GM18870 (cell line): ENCODE measurements around the gene RNF144A.

ENCODE experiments used
- ATAC-seq: cut with Tn5 transposase; IDR thresholded peaks from one replicate; pipeline ENCODE4 v1.9.1; 2021; ENCODE audit warnings: moderate library complexity; ENCODE audit not compliant: unreplicated experiment

RNF144A gene

DNA sequence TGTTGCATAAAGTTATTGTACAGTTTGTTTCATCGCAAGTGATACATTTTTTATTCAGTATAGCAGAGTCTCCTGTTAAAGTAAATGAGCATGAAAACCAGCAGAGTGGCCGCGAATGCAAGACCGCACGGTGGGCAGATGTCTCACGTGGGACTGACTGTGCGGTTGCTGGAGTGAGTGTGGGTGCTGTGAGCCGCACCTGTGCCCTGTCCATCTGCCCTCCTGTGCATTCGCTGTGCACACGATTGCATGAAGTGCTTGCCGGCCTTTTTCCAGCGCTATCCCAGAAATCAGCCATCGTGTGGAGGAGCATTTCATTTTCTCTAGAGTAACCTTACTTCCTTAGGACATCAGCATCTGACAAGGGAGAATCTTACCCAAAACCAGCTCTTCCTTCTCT is 118.7 kb downstream of the RNF144A start:
- ATAC-seq: no peak

DNA sequence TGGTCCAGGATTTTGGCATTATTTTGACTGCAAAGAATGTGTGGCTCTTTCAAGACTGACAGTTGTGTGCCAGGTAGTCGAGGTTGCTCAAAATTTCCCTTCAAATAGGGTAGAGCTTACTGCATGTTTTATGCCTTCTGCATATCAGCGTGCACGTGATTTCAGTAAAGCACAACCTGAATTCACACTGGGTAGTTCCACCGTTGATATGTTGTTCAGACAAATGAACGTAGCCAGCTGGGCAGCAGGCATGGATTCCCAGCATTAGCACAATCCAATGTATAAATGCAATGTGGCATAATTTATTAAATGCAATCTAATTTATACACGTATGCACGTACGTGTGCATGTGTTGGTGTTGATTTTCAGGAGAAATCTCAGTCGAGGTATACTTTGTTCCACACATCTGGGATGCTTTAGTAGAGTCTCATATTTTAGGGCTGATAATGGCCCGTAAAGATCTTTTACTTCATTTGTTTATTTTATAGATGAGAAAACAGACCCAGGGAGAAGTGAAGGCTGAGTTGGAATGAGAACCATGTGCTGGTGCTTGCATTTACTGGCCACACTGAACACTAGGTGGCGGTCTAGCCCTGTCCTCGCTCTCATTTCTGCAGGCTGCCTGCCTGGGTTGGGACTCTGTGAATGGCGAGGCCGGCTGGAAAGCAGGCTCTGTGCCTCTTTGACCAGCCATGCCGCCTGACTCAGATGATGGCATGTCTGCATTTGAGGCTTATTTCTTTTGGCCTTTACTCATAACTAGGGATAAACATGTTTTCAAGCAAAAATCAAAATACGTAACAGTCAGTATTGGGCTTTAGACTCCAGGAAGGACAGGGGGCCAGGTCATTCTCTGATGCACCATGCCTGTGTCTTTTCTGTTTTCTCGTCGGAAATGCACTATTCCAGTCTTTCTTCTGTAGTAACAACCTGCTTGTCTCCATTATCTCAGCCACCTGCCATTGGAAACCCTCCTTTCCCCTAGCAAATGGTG is 120.4 kb downstream of the RNF144A start:
- ATAC-seq: peak; percentile 82

DNA sequence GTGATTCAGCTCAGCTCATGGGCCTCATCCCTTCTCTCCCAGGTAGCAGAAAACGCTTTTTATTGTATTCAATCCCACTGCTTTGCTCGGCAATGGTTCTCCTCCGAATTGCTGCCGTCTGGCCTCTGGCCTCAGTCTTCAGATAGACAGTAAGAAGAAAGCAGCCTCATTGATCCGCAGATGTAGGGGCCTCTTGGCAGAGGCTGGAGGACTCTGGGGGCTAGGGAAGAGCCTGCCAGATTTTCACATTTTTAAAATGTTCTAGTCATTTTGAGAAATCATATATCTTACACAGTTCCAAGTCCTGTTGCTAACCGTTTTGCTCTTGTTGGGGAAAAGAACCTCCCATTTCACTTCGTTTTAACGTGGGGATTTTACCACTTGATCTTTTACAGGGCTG is 123.3 kb downstream of the RNF144A start:
- no peak for ATAC-seq

DNA sequence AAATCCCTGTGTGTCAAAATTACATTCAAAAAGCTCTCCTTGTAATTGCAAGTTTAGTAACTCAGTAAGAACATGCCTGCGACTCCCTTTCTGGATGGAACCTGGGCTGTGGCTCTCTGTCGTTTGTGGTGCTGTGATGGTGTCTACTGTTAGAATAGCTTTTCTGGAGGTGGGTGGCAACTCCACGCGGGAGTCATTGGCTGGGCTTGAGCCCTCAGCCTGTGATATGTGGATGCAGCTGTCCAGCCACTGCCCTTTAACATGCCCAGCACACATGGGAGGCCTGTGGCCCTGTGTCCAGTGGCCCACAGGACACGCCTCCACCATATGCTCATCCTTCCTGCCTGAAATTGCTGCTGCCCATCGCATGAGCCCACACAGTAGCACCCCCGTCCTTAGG is 124.2 kb downstream of the RNF144A start:
- ATAC-seq: no peak

DNA sequence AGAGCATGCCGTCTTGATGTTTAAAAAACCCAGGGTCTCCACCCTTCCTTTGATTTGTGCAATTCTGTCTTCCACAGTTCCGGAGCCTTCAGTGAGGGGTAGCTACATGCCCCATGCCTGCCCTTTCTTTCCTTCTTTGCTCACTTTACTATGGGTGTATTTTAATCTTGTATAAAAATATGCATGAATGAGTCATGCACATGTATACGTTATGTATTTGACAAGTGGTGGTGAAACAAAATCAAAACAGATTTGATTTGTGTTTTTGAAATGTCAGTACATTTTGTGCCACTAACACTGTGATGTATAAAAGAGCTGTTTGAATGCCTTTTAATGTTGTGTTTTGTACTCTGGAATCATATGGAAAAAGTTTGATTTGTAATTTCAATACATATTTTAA is 126.5 kb downstream of the RNF144A start:
- no peak for ATAC-seq

DNA sequence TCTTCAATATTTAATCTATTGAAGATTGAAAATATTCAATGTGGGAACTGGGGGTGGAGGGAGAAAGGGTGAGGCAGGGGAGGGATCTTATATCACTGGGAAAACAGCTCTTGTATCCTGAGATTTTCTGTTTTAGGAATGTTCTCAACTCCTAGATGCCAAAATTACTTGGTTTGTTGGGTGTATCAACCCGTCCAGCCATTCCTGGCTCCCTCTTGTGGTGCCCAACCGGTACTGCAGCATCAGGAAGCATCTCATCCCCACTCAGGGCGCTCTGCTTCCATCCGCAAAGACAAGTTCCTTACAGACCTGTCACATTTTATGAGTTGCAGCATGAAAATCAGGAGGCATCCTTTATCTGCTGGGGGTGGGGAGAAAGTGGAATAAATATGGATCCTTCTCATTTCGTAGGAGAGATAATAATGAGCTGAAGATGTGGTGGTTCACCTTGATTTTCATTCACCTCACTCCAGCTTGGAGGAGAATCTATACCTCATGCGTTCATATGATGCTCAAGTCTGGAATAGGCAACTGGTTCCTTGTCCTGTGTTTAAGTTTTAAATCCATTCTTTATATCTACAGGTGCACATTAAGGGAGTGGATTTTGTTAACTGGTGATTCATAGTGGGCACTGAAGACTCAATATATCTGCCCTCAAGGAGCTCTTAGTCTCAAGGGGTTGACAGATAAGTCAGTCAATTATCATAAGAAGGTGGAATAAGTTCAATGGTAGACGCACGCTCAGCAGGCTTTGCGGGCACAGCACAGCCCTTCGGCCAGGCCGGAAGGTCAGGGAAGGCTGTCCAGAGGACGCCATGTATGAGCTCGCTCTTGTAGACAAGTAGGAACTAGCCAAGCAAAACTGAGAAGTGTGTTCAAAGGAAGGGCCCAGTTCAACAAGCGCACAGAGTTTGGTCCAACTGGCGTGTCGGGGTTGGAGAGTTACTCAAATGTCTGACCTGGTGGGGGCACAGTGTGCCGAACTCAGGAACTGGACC is 127.3 kb downstream of the RNF144A start:
- no peak for ATAC-seq

DNA sequence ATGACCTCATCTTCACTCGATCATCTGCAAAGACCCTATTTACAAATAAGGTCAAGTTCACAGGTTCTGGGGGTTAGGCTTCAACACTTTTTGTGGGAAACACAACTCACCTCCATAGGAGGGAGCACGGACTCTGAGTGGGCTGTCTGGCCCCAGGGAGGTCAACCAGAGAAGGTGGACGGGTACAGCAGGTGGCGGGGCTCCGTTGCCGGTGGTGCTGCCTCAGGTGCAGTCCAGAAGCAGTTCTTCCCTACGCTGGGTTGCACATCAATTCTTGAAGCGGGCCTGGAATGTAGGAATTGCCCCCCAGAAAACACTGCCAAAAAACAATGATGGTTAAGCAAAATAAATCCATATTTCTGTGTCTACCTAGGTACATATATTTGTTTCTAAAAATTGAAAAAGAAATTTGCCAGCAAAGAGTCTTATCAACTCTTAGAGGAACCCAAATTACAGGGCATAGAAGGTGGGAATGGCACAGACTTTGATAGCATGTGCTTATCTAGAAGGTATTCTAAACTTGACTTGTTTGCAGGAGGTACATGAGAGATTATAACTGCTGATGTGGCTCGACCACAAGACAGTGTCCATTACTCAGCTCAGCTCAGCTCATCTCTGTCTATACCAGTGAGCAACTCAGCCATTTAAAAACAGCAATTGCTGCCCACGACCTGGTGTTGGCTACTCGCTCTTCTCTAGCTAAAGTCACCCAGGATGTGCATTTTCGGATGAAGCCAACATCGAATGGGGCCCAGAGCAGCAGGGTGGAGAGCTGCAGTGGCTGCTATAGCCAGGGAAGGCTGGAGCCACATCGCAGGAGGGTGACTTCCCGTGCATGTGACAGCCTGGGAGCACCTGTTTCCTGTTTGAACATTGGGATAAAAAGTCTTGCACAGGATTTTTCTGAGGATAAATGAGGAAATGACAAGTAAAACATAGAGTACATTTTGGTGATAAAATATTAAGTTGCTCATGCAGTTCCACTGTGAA is 128.7 kb downstream of the RNF144A start:
- ATAC-seq: no peak

DNA sequence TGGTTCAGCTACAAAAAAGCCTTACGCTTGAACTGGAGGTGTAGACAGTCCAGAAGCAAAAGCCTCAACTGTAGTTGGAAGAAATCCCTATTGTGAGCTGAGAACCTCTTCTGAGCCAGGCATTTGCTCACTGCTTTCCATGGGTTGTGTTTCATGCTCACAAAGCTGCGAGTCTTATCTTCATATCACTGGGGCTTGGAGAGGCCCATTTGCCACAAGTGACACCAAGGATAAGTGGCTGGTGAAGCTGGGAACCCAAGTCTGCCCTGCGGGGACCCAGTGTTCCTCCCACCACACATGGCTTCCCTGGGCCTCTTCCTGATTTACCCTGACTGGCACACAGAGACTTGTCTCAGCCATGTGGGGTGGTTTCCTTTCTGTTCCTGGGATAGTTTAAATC is 130.4 kb downstream of the RNF144A start:
- ATAC-seq: no peak

DNA sequence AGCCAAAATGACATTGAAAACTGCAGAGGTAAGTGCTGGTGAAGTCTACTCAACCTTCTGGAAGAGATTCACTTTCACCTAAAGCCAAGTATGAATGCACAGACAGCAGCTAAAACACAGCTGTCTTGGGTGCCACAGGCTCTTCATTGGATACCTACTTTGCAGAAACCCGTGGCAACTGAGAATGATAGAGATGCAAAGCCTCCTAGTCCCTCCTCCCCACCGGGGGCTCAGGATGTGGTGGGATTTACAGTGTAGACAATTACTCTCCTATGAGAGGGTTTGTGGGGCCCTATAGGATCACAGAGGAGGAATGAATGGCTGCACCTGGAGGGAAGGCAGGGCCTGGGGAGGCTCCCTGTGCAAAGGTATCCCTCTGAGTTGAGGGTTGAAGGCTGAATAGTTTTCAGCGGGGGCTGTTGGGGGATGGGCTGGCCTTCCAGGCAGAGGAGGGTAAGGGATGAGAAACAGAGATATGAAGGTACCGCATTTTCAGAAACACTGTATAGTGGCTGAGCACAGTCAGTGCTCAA is 131.6 kb downstream of the RNF144A start:
- no peak for ATAC-seq

DNA sequence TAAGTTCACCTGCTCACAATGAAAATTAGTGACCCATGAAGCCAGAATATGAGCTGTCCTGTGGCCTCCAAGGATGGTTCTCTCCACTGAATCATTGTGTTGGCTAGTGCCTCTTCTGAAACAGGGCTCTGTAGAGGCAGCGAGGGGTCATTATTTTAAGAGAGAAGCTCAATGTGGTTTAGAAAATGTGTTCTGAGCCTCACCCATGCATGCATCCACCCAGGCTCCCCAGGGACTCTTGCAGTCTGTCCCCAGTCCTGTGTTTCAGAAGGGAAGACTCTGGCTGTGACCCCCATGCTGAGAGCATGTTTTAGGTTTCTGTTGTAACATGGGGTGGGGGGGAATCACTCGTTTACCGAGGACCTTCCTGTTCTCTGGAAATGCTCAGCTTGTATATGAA is 135.2 kb downstream of the RNF144A start:
- no peak for ATAC-seq

DNA sequence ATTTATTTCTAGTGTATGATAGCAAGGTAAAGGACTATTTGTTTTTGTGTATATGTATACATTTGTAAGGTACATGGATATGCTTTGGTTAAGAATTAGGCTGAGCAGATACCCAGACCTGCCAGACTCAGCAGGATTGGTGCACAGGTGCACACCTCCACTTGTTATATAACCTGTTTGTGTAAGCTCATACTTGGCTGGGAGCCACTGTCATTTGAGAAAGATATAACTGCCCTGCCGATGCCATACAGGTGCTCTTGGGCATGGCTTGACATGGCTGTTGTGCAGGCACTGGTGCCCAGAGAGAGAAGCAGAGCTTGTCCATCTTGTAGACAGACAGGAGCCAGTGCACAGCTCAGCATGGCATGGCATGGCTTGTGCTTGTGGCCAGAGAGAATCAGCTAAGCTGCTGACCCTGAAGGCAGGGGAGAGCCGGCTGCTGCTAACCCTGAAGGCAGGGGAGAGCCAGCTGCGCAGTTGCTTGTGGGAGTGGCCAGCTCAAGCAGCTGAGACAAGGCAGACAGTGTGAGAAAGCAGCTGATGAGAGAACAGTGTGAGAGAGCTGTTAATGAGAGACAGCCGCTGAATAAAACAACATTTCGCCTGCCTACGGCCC is 136.5 kb downstream of the RNF144A start:
- ATAC-seq: no peak

DNA sequence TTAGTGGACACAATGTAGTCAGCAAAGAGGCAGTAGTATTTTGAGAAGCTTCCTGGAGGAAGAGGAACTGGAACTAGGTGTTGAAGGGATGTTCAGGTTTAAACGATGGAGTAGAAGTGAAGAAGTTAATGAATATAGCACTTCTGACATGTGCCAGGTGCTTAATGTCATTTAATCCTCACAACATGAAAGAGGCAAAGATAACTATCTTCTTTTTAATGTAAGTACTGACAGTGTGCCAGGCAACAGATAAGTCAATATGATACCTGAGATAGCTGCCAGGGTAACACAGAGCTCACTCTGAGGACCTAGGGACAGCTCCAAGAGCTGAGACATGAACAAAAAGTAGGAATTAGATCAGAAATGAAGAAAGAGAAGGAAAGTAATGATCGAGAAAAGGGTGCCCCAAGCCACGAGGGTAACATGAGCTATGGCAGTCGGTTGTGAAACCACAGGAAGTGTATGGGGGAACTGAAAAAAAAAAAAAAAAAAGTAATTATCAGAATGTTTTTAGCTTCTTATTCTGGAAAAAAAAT is 140.7 kb downstream of the RNF144A start:
- peak; percentile 78 for ATAC-seq

DNA sequence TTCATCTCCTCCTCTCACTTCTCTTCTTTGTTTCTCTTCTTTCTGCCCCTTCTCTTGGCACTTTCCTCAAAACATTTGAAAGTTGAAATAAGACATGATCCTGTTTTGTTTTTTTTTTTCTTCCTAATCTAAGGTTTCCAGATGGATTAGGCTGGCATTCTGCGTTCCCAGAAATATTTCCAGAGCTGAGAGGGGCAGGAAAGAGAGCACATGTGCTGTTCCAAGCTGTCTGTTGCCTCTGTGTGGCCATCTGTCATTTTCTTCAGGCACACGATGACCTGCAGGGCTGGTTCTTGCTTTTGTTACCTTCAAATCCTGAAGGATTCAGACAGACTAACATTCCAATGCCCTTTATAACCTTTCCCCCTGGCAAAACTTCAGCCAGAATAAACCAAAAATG is 142.9 kb downstream of the RNF144A start:
- no peak for ATAC-seq

DNA sequence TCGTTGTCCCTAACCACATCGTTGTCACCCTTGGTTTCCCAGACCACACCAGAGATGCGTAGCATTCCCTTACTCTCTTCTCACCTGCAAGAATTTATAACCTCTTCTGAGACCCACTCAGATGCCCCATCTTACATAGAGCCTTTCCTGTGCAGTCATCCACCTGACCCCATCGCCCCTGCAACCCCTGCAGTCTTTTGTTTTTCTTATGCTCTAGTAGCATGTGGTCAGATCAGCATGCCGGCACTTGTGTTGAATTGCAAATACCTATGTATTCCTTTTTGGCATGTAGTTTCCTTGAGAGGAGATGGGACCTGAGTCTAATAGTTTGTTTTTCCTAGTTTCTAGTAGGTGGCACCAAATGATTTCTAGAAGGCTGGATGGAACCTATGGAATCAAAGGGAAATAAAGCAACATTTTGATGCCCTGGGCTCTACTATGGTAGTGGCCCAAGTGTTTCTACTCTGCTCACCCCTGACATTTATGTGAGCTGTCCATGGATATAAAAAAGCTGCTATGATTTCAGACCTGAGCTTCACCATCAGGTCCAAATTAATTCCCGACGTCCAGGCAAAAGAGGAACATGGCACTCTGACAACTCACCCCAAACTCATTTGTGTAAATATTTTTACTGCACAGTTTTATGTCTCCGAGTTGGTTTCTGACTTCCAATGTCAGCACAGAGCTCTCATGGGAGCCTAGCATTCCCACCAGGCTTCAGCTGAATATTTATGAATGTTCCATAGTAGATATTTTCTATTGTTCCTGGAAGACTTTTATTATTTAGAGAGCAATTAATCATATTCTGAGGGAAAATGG is 143.6 kb downstream of the RNF144A start:
- ATAC-seq: no peak

DNA sequence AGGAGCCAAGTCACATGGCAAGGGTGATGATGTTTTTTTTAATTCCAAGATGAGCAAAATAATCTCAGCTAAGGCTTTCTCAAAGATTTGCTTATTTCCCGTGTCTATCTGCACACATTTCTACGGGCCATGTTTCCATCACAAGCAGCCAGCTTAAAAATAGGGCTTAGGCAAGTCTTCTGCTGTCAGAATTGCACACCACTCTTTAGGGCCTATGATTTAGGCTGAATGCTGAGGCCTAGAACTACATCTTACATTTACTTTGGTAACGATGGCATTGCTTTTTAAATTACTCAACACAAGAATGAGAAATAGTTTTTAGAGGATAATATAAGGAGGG is 144.2 kb downstream of the RNF144A start:
- no peak for ATAC-seq

DNA sequence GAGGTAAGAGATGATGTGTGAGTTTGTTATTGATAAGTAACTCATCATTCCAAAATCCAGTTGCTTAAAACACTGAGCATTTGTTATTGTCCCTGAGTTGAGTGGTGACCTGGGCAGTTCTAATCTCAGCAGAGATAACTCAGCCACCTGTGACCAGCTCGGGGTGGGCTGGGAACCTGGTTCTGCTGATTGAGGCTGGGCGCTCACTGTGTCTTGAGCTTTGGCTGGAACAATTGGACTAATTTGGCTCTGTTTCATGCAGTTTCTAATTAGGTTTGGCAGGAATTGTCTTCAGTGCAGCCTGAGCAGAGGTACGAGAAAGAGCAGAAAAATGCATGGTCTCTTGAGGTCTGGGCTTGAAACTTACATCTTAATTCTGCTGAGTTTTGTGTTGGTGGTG is 144.7 kb downstream of the RNF144A start:
- ATAC-seq: no peak

DNA sequence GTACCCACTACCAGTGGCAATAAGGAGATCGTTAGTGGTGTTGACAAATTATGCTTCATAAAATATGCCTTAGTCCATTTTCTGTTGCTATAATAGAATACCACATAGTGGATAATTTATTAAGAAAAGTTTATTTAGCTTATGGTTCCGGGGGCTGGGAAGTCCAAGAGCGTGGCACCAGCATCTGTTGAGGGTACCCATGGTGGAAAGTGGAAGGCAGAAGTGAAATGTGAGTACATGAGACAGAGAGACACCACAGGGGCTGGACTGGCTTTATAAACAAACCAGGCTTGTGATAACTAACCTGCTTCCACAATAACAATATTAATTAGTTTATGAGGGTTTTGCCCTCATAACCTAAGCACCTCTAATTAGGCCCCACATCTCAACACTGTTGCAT is 146.6 kb downstream of the RNF144A start:
- ATAC-seq: no peak

DNA sequence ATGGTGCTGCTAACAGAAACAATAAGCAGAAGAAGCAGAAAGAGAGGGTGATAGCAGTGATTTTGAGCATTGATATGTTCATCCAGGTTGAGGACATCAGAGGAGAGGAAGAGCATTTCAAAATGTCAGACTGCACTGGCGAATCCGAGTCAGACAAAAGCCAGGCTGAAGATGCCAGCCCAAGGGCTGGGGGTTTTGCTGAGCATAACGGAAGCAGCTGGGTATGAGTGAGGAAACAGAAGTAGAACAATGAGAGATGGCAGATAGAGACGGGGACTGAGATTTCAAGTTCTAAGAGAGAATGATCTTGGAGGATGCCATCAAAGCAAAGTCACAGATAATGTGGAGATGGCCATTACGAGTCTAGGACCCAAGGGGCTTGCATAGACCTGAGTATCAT is 151.2 kb downstream of the RNF144A start:
- no peak for ATAC-seq

DNA sequence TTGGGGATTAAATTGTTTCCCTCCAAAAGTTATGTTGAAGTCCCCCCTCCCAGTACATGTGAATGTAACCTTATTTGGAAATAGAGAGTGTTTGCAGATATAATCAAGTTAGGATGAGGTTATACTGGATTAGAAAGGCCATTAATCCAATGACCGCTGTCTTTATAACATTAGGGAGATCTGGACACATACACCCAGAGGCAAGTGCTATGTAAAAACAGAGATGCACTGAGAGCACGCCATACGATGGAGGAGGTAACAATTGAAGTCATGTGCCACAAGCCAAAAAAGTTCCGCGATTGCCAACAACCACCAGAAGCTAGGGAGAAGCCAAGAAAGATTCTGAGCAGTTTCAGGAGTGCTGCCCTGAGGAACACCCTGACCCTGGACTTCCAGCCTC is 153.3 kb downstream of the RNF144A start:
- no peak for ATAC-seq
